HCT116 (cell line): ENCODE measurements around the gene GABRE.

Source experiments
- CTCF ChIP-seq, 3 experiments: fragments of 200-600 bp in 1 of 3; sonication (generic) in 1 of 3; IDR thresholded peaks in 2 of 3; conservative IDR thresholded peaks in 1 of 3; 2 replicates each; pipeline ENCODE4 v1.5.1; 2012 to 2017; ENCODE audit warnings: low read depth in 2 of 3, low read length in 2 of 3, antibody characterized with exemption in 1 of 3, borderline replicate concordance in 1 of 3, control low read depth in 1 of 3, mild to moderate bottlenecking in 1 of 3, mixed read lengths in 1 of 3, mixed run types in 1 of 3, moderate library complexity in 1 of 3; ENCODE audit not compliant: insufficient read depth in 1 of 3
- JUND ChIP-seq: IDR thresholded peaks from 2 replicates; pipeline ENCODE4 v1.6.1; 2012
- TCF7L2 ChIP-seq: IDR thresholded peaks from 2 replicates; pipeline ENCODE4 v1.7.0; 2011; ENCODE audit warnings: borderline replicate concordance, inconsistent platforms; ENCODE audit not compliant: insufficient read depth, insufficient read length; ENCODE audit errors: extremely low read depth

- TF ChIP-seq TCF7L2: no peak
- no peak for TF ChIP-seq JUND
- TF ChIP-seq CTCF (IDR thresholded peaks at IDR 0.05 in 2 of 3, conservative IDR thresholded peaks at IDR 0.05 in 1 of 3; ENCODE audit: borderline replicate concordance in 1 of 3, insufficient read depth in 1 of 3, low read depth in 2 of 3, low read length in 2 of 3): no peak
Measured at GRCh38 chrX:151920101-151920500, 54.4 kb downstream of the GABRE start.
